DOHH2 (cell line): ENCODE measurements around the gene PARP4.

Source experiments
- CTCF ChIP-seq: fragments of 200-600 bp; sonication (generic); IDR thresholded peaks from one replicate; pipeline ENCODE4 v1.5.1; 2014; ENCODE audit warnings: antibody characterized with exemption, mild to moderate bottlenecking, low read depth, low read length; ENCODE audit not compliant: poor library complexity, severe bottlenecking
- EZH2phosphoT487 ChIP-seq: fragments of 200-600 bp; sonication (generic); IDR thresholded peaks from 2 replicates; pipeline ENCODE4 v1.6.1; 2017; ENCODE audit warnings: borderline replicate concordance, mild to moderate bottlenecking, antibody characterized with exemption, low read length, moderate library complexity, mixed read lengths

GRCh38 chr13:24454056-24454455, 58.5 kb downstream of the PARP4 start:
- no peak for TF ChIP-seq CTCF
- no peak for TF ChIP-seq EZH2phosphoT487
